GM10847 (cell line): ENCODE data around the gene PVR.

ENCODE experiments used
- POLR2A ChIP-seq: IDR thresholded peaks from 2 replicates; pipeline ENCODE4 v1.6.1; 2011; ENCODE audit not compliant: insufficient read length; ENCODE audit errors: extremely low read depth

PVR gene

GRCh38 chr19:44696939-44697669, 53.4 kb downstream of the PVR start:
- TF ChIP-seq POLR2A, result no peak

GRCh38 chr19:44697670-44698034, 53.9 kb downstream of the PVR start:
- no peak for TF ChIP-seq POLR2A

GRCh38 chr19:44698492-44699201, 54.9 kb downstream of the PVR start, which contains the start of gene CEACAM16:
Gene CEACAM16 (plus strand): TSS chr19:44699151. CDS start chr19:44701457, 2,306 bp downstream.
- no peak for TF ChIP-seq POLR2A

GRCh38 chr19:44700547-44700946, 56.8 kb downstream of the PVR start:
- TF ChIP-seq POLR2A, result no peak

- no peak for TF ChIP-seq POLR2A
Observed at GRCh38 chr19:44701228-44701627, 57.5 kb downstream of the PVR start.

- no peak for TF ChIP-seq POLR2A
Observed at GRCh38 chr19:44702551-44703176, 59.0 kb downstream of the PVR start.

- no peak for TF ChIP-seq POLR2A
Observed at GRCh38 chr19:44703336-44704078, 59.8 kb downstream of the PVR start.

- no peak for TF ChIP-seq POLR2A
Observed at GRCh38 chr19:44704982-44705381, 61.3 kb downstream of the PVR start.

GRCh38 chr19:44705502-44706010, 61.8 kb downstream of the PVR start:
- TF ChIP-seq POLR2A, result no peak

GRCh38 chr19:44706506-44707236, 63.0 kb downstream of the PVR start:
- no peak for TF ChIP-seq POLR2A

GRCh38 chr19:44707794-44708193, 64.1 kb downstream of the PVR start:
- no peak for TF ChIP-seq POLR2A

GRCh38 chr19:44708940-44709339, 65.2 kb downstream of the PVR start:
- TF ChIP-seq POLR2A, result no peak

- TF ChIP-seq POLR2A, result no peak
Observed at GRCh38 chr19:44710483-44710882, 66.8 kb downstream of the PVR start.

- TF ChIP-seq POLR2A, result no peak
Observed at GRCh38 chr19:44712864-44713515, 69.3 kb downstream of the PVR start.
